Liver (tissue), 9 donors: ENCODE measurements around the gene SRSF3. TPM values are rescaled to one million over a fixed set of nuclear protein-coding genes. Genes with fewer than 3 reads are reported as not detected.
A peak's percentile ranks its signal among the peaks of the same experiment; 100 is the strongest.
"Not testable (repeated sequence)": the region's sequence is repeated elsewhere in the genome, so short reads cannot be mapped to it uniquely, and the experiment has no call there.

Source experiments
- DNase-seq: peaks from one replicate; pipeline ENCODE4 v3.0.0-alpha.2; 2017; ENCODE audit warnings: low spot score
- H3K27ac ChIP-seq, 2 donors: one replicate each; pipeline ENCODE4 v1.7.0; 2013; ENCODE audit warnings: inconsistent platforms in 2 of 2, low read length in 2 of 2, control low read depth in 1 of 2, low read depth in 1 of 2, mild to moderate bottlenecking in 1 of 2
- H3K27me3 ChIP-seq, 4 donors: one replicate each; pipeline versions ENCODE4 v1.6.1 to v1.7.0; 2013; ENCODE audit warnings: low read length in 3 of 4, inconsistent platforms in 1 of 4, mild to moderate bottlenecking in 1 of 4, moderate library complexity in 1 of 4; ENCODE audit not compliant: control insufficient read depth in 4 of 4, insufficient read depth in 4 of 4
- H3K36me3 ChIP-seq, 4 donors: one replicate each; pipeline versions ENCODE4 v1.6.1 to v1.7.0; 2013; ENCODE audit warnings: low read length in 3 of 4, mild to moderate bottlenecking in 3 of 4, low read depth in 1 of 4, moderate library complexity in 1 of 4; ENCODE audit not compliant: control insufficient read depth in 4 of 4, insufficient read depth in 3 of 4
- H3K4me1 ChIP-seq, 4 donors: one replicate each; pipeline versions ENCODE4 v1.6.1 to v1.7.0; 2013; ENCODE audit warnings: low read length in 3 of 4, mild to moderate bottlenecking in 3 of 4, moderate library complexity in 1 of 4; ENCODE audit not compliant: control insufficient read depth in 4 of 4, insufficient read depth in 4 of 4
- H3K4me3 ChIP-seq, 3 donors: one replicate each; pipeline versions ENCODE4 v1.6.1 to v1.7.0; 2013; ENCODE audit warnings: low read length in 3 of 3, control low read depth in 1 of 3, low read depth in 1 of 3, mild to moderate bottlenecking in 1 of 3
- H3K9ac ChIP-seq, 2 donors: one replicate each; pipeline ENCODE4 v1.7.0; 2013; ENCODE audit warnings: low read length in 2 of 2, mild to moderate bottlenecking in 2 of 2, moderate library complexity in 2 of 2, control low read depth in 1 of 2, low read depth in 1 of 2
- H3K9me3 ChIP-seq, 4 donors: one replicate each; pipeline versions ENCODE4 v1.6.1 to v1.7.0; 2013; ENCODE audit warnings: low read length in 3 of 4; ENCODE audit not compliant: control insufficient read depth in 4 of 4
- ATF3 ChIP-seq: IDR thresholded peaks from 2 replicates; pipeline ENCODE4 v1.6.1; 2016; ENCODE audit warnings: antibody characterized with exemption
- CTCF ChIP-seq: fragments of 150-350 bp; IDR thresholded peaks from 2 replicates; pipeline ENCODE4 v1.5.1; 2017; ENCODE audit warnings: improper control_type of control experiment, low read depth, low read length; ENCODE audit not compliant: missing input control
- EGR1 ChIP-seq, 2 donors: IDR thresholded peaks; 2 replicates each; pipeline ENCODE4 v1.6.1; 2016 to 2018; ENCODE audit warnings: antibody characterized with exemption in 2 of 2, low read depth in 2 of 2
- FOXA1 ChIP-seq: IDR thresholded peaks from 2 replicates; pipeline ENCODE4 v1.6.1; 2016; ENCODE audit warnings: antibody characterized with exemption
- FOXA2 ChIP-seq: IDR thresholded peaks from 2 replicates; pipeline ENCODE4 v1.6.1; 2016; ENCODE audit warnings: antibody characterized with exemption
- GABPA ChIP-seq, 2 donors: IDR thresholded peaks in 1 of 2; conservative IDR thresholded peaks in 1 of 2; 2 replicates each; pipeline ENCODE4 v1.6.1; 2016; ENCODE audit warnings: antibody characterized with exemption in 2 of 2, mild to moderate bottlenecking in 1 of 2, moderate library complexity in 1 of 2
- HNF4A ChIP-seq, 2 donors: conservative IDR thresholded peaks; 2 replicates each; pipeline ENCODE4 v1.6.1; 2016; ENCODE audit warnings: antibody characterized with exemption in 2 of 2, mild to moderate bottlenecking in 2 of 2
- HNF4G ChIP-seq: IDR thresholded peaks from 2 replicates; pipeline ENCODE4 v1.6.1; 2016; ENCODE audit warnings: antibody characterized with exemption
- JUND ChIP-seq, 2 donors: IDR thresholded peaks; 2 replicates each; pipeline ENCODE4 v1.6.1; 2016; ENCODE audit warnings: antibody characterized with exemption in 2 of 2
- MAX ChIP-seq: IDR thresholded peaks from 2 replicates; pipeline ENCODE4 v1.6.1; 2016; ENCODE audit warnings: antibody characterized with exemption
- NR2F2 ChIP-seq: IDR thresholded peaks from 2 replicates; pipeline ENCODE4 v1.6.1; 2016; ENCODE audit warnings: antibody characterized with exemption
- RAD21 ChIP-seq, 2 donors: IDR thresholded peaks; 2 replicates each; pipeline ENCODE4 v1.6.1; 2016; ENCODE audit warnings: antibody characterized with exemption in 2 of 2, mild to moderate bottlenecking in 2 of 2
- RXRA ChIP-seq, 2 donors: IDR thresholded peaks; 2 replicates each; pipeline ENCODE4 v1.6.1; 2017 to 2018; ENCODE audit warnings: antibody characterized with exemption in 2 of 2, mild to moderate bottlenecking in 1 of 2
- SP1 ChIP-seq: IDR thresholded peaks from 2 replicates; pipeline ENCODE4 v1.6.1; 2018; ENCODE audit warnings: antibody characterized with exemption, mild to moderate bottlenecking
- TAF1 ChIP-seq: conservative IDR thresholded peaks from 2 replicates; pipeline ENCODE4 v1.6.1; 2016; ENCODE audit warnings: antibody characterized with exemption, mild to moderate bottlenecking
- YY1 ChIP-seq: IDR thresholded peaks from 2 replicates; pipeline ENCODE4 v1.6.1; 2016; ENCODE audit warnings: antibody characterized with exemption, mild to moderate bottlenecking
- ZBTB33 ChIP-seq: IDR thresholded peaks from 2 replicates; pipeline ENCODE4 v1.6.1; 2016; ENCODE audit warnings: antibody characterized with exemption
- WGBS: extraction: QIAGEN DNeasy Blood & Tissue Kit; methylation state at CpG from one replicate; pipeline ENCODE4 v1.1.7; 2013; 5-methylcytosine and 5-hydroxymethylcytosine counted together
- polyA plus RNA-seq, 2 donors: library from polyadenylated mRNA; stranded (reverse) in 1 of 2; unstranded in 1 of 2; fragments of 200-250 nt in 1 of 2; fragments of >200 nt in 1 of 2; fragmentation: Nextera tagmentation in 1 of 2; extraction: Ambion mirVana in 1 of 2; gene quantifications; one replicate each; pipeline versions ENCODE4 v1.2.1 to v1.2.3, GENCODE V29; 2013 to 2015
- total RNA-seq, 2 donors: library from RNA; depleted of rRNA; stranded (reverse); fragments of >200 nt; gene quantifications; one replicate each; pipeline ENCODE4 v1.2.3, GENCODE V29; 2014
- TF ChIP-seq, protein P1 (sequence below): IDR thresholded peaks from 2 replicates; pipeline ENCODE4 v1.6.1; 2016; ENCODE audit warnings: antibody characterized with exemption, mild to moderate bottlenecking
- donor health status: healthy.
- donor health status: healthy.
- donor health status: healthy.
- donor health status: healthy.
- donor health status: healthy.

The SRSF3 gene
- total and polyA plus RNA-seq, 4 donors, result 62.8 to 103 (median 101) TPM

DNA sequence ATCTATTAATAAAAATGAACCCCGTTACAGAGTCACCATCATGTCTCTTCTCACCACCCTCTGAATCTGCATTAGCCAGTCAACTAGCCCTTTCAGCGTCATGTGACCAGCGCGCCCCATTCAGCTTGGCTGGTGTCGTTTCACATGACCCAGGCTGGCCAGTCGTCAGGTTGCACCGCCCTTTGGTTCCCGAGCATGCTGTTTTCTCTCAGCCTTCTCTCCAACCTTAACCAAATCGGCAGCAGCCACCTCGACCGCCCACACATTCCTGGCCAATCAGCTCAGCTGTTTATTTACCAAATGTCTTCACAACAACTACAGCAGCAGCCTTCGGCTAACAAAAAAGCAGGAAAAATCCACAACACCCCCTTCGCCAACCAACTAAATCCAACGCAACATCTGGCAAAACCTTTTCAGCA, 5.6 kb downstream of the SRSF3 start:
- Histone ChIP-seq H3K9me3 (no peaks in the 10 kb centered on the region), H3K27me3 (no peaks in the 10 kb centered on the region), H3K36me3 (peaks cover 19 to 68% (median 59%) of the 10 kb centered on the region in 4 donors), H3K9ac (no peak overlapping the region), H3K4me1 (peaks cover 14 to 78% (median 73%) of the 10 kb centered on the region in 4 donors), H3K27ac (peak overlapping the region in 1 of 2 donors; percentile 39), H3K4me3 (peak overlapping the region in 1 of 3 donors; percentile 9)
- DNase-seq, result no peak
- WGBS, result 64% methylated on average over 14 of the region's 14 CpGs
- no peak for TF ChIP-seq EGR1 (IDR thresholded peaks at IDR 0.05; ENCODE audit: low read depth in 2 of 2)

DNA sequence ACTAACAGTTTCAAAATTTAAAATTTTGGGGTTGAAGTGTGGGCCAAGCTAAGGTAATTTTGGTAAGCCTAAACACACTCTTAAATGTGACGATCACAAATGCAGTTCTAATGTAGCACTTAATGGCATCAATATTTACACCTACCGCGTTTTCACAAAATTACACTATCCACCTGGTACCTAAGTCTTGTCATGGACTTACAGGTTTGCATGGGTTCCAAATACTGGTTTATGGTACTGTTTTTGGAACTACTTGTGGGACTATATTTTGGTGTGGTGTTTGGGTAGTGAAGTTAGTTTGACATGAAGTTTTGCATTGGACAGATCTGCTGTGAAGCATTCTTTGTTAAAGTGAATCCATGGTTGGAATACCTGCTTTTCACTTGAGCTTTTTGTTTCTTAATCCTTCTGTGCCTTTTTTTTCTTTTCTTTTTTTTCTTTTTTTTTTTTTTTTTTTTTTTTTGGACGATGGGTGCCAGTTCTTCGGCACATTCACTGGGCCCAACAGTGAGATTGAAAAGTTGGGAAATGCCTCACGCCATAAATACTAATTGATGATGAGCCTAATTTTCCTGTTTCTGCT, 6.5 kb downstream of the SRSF3 start:
- no peaks in the 10 kb centered on the region for H3K9me3 ChIP-seq
- peaks cover 22 to 72% (median 66%) of the 10 kb centered on the region in 4 donors for H3K36me3 ChIP-seq
- no peak overlapping the region for H3K27ac ChIP-seq
- H3K27me3 ChIP-seq, result no peaks in the 10 kb centered on the region
- no peak overlapping the region for H3K4me3 ChIP-seq
- 86% methylated on average over 6 of the region's 6 CpGs for WGBS
- no peak overlapping the region for H3K9ac ChIP-seq
- peaks cover 17 to 86% (median 82%) of the 10 kb centered on the region in 4 donors for H3K4me1 ChIP-seq
- DNase-seq, result no peak
- TF ChIP-seq FOXA2, result no peak
- TF ChIP-seq MAX, result no peak
- no peak for TF ChIP-seq GABPA (IDR thresholded peaks at IDR 0.05 in 1 of 2, conservative IDR thresholded peaks at IDR 0.05 in 1 of 2)
- TF ChIP-seq NR2F2, result no peak
- no peak for TF ChIP-seq JUND (IDR thresholded peaks at IDR 0.05)
- no peak for TF ChIP-seq TAF1
- no peak for TF ChIP-seq RAD21 (IDR thresholded peaks at IDR 0.05)
- no peak for TF ChIP-seq ZBTB33
- TF ChIP-seq, protein P1, sequence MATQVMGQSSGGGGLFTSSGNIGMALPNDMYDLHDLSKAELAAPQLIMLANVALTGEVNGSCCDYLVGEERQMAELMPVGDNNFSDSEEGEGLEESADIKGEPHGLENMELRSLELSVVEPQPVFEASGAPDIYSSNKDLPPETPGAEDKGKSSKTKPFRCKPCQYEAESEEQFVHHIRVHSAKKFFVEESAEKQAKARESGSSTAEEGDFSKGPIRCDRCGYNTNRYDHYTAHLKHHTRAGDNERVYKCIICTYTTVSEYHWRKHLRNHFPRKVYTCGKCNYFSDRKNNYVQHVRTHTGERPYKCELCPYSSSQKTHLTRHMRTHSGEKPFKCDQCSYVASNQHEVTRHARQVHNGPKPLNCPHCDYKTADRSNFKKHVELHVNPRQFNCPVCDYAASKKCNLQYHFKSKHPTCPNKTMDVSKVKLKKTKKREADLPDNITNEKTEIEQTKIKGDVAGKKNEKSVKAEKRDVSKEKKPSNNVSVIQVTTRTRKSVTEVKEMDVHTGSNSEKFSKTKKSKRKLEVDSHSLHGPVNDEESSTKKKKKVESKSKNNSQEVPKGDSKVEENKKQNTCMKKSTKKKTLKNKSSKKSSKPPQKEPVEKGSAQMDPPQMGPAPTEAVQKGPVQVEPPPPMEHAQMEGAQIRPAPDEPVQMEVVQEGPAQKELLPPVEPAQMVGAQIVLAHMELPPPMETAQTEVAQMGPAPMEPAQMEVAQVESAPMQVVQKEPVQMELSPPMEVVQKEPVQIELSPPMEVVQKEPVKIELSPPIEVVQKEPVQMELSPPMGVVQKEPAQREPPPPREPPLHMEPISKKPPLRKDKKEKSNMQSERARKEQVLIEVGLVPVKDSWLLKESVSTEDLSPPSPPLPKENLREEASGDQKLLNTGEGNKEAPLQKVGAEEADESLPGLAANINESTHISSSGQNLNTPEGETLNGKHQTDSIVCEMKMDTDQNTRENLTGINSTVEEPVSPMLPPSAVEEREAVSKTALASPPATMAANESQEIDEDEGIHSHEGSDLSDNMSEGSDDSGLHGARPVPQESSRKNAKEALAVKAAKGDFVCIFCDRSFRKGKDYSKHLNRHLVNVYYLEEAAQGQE, result no peak
- TF ChIP-seq HNF4G, result no peak
- no peak for TF ChIP-seq RXRA (IDR thresholded peaks at IDR 0.05)
- TF ChIP-seq YY1, result no peak
- TF ChIP-seq ATF3, result no peak
- TF ChIP-seq CTCF, result no peak
- TF ChIP-seq EGR1 (IDR thresholded peaks at IDR 0.05; ENCODE audit: low read depth in 2 of 2), result no peak
- TF ChIP-seq SP1, result no peak
- TF ChIP-seq FOXA1, result no peak
- TF ChIP-seq HNF4A (conservative IDR thresholded peaks at IDR 0.05), result no peak

DNA sequence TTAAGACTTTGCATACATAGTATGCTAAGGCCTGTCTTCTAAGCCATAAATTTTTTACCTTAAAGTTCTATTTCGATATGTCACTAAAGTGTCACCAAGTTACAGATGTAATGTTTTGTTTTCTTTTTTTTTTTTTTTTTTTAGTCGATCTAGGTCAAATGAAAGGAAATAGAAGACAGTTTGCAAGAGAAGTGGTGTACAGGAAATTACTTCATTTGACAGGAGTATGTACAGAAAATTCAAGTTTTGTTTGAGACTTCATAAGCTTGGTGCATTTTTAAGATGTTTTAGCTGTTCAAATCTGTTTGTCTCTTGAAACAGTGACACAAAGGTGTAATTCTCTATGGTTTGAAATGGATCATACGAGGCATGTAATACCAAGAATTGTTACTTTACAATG, 7.7 kb downstream of the SRSF3 start:
- Histone ChIP-seq H3K4me1 (peaks cover 17 to 86% (median 85%) of the 10 kb centered on the region in 4 donors), H3K36me3 (peaks cover 23 to 74% (median 68%) of the 10 kb centered on the region in 4 donors)
- H3K9me3 ChIP-seq, DNase-seq, H3K27me3 ChIP-seq, H3K4me3 ChIP-seq, H3K9ac ChIP-seq, H3K27ac ChIP-seq: not testable (repeated sequence)
- WGBS, result 72% methylated on average over 3 of the region's 3 CpGs
